ENCODE results near the gene ARHGAP24. TPM values are rescaled to one million over a fixed set of nuclear protein-coding genes. Genes with fewer than 3 reads are reported as not detected.

ARHGAP24 gene
- total and polyA plus RNA-seq, 2 experiments from 2014 or later: 0.21 to 0.36 TPM

DNA sequence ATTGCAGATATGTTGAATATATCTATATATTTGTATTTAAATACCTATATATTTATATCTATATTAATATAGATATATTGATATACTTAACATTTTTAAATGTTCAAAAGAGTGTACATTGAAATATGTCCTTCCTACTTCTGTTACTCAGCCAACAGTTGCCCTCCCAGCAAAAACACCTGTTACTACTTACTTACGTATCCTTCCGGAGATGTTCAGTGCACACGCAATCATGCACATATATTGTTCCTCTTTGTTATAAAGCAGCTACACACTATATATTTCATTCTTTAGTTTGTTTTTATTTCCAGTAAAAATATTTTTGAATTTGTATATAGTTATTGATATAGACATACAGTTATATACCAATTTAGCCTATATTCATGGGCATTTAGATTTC lies 142.3 kb downstream of the ARHGAP24 start (continued):
- TF ChIP-seq, protein P1, sequence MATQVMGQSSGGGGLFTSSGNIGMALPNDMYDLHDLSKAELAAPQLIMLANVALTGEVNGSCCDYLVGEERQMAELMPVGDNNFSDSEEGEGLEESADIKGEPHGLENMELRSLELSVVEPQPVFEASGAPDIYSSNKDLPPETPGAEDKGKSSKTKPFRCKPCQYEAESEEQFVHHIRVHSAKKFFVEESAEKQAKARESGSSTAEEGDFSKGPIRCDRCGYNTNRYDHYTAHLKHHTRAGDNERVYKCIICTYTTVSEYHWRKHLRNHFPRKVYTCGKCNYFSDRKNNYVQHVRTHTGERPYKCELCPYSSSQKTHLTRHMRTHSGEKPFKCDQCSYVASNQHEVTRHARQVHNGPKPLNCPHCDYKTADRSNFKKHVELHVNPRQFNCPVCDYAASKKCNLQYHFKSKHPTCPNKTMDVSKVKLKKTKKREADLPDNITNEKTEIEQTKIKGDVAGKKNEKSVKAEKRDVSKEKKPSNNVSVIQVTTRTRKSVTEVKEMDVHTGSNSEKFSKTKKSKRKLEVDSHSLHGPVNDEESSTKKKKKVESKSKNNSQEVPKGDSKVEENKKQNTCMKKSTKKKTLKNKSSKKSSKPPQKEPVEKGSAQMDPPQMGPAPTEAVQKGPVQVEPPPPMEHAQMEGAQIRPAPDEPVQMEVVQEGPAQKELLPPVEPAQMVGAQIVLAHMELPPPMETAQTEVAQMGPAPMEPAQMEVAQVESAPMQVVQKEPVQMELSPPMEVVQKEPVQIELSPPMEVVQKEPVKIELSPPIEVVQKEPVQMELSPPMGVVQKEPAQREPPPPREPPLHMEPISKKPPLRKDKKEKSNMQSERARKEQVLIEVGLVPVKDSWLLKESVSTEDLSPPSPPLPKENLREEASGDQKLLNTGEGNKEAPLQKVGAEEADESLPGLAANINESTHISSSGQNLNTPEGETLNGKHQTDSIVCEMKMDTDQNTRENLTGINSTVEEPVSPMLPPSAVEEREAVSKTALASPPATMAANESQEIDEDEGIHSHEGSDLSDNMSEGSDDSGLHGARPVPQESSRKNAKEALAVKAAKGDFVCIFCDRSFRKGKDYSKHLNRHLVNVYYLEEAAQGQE (IDR thresholded peaks at IDR 0.05; ENCODE audit: unreplicated experiment): no peak
- TF ChIP-seq NANOG (IDR thresholded peaks at IDR 0.05; ENCODE audit: borderline replicate concordance): no peak
- TF ChIP-seq EZH2 (IDR thresholded peaks at IDR 0.05; ENCODE audit: low read depth, unreplicated experiment): no peak
- TF ChIP-seq, protein P2, sequence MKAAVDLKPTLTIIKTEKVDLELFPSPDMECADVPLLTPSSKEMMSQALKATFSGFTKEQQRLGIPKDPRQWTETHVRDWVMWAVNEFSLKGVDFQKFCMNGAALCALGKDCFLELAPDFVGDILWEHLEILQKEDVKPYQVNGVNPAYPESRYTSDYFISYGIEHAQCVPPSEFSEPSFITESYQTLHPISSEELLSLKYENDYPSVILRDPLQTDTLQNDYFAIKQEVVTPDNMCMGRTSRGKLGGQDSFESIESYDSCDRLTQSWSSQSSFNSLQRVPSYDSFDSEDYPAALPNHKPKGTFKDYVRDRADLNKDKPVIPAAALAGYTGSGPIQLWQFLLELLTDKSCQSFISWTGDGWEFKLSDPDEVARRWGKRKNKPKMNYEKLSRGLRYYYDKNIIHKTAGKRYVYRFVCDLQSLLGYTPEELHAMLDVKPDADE (IDR thresholded peaks at IDR 0.05): no peak
- TF ChIP-seq ZNF114 (CRISPR knock-in tag; IDR thresholded peaks at IDR 0.05): no peak
- TF ChIP-seq, protein P3, sequence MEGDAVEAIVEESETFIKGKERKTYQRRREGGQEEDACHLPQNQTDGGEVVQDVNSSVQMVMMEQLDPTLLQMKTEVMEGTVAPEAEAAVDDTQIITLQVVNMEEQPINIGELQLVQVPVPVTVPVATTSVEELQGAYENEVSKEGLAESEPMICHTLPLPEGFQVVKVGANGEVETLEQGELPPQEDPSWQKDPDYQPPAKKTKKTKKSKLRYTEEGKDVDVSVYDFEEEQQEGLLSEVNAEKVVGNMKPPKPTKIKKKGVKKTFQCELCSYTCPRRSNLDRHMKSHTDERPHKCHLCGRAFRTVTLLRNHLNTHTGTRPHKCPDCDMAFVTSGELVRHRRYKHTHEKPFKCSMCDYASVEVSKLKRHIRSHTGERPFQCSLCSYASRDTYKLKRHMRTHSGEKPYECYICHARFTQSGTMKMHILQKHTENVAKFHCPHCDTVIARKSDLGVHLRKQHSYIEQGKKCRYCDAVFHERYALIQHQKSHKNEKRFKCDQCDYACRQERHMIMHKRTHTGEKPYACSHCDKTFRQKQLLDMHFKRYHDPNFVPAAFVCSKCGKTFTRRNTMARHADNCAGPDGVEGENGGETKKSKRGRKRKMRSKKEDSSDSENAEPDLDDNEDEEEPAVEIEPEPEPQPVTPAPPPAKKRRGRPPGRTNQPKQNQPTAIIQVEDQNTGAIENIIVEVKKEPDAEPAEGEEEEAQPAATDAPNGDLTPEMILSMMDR (conservative IDR thresholded peaks at IDR 0.05; ENCODE audit: low read depth in 2 of 2): no peak
- no peak for TF ChIP-seq ZNF331 (CRISPR knock-in tag; IDR thresholded peaks at IDR 0.05; ENCODE audit: low read depth)
- TF ChIP-seq STAT1 (IDR thresholded peaks at IDR 0.05; ENCODE audit: unreplicated experiment): no peak

DNA sequence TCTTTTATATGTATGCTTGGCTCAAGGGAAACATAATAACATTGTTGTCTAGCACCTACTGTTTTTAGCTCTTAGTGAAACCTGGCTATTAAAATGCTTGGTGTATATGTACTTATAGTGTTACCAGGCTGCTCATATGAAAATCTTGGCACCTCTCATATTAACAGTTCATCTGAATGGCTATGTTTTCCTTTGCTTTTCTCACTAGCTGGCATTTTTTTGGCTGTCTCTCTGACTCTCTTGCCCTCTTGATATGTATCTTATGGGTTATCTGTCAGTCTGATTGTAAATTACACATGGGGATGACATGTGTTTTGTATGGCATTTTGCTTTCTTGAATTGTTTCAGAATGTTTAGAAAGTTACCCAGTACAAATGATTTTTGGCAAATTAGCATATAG lies 158.0 kb downstream of the ARHGAP24 start:
- no peaks in the 10 kb centered on the region for H3K27me3 ChIP-seq (ENCODE audit: insufficient read depth)
- DNase-seq (ENCODE audit: low spot score) (no peak), ATAC-seq (no peak)
- H3K4me2 ChIP-seq: no peak overlapping the region
- Mint-ChIP-seq H3K36me3 (ENCODE audit: low read depth) (peaks cover 10% of the 10 kb centered on the region), H3K4me3 (no peak overlapping the region), H3K4me1 (peaks cover 6% of the 10 kb centered on the region; the same call in 2 of the 3 replicates), H3K9me3 (peaks cover 17% of the 10 kb centered on the region), H3K27ac (no peak overlapping the region), H3K27me3 (ENCODE audit: insufficient read depth, low read depth, poor library complexity) (no peaks in the 10 kb centered on the region)
- H3K27ac ChIP-seq (ENCODE audit: low read depth): no peak overlapping the region
- no peaks in the 10 kb centered on the region for H3K36me3 ChIP-seq (ENCODE audit: insufficient read depth)
- H2AFZ ChIP-seq: no peak overlapping the region
- no peaks in the 10 kb centered on the region for H3F3A ChIP-seq (replicated peaks; ENCODE audit: low read depth)
- no peaks in the 10 kb centered on the region for H4K20me1 ChIP-seq (replicated peaks; ENCODE audit: insufficient read depth)
- H3K9me2 ChIP-seq (ENCODE audit: insufficient read depth): no peaks in the 10 kb centered on the region; the same call in 1 of the 2 replicates
- no peaks in the 10 kb centered on the region for H3K79me2 ChIP-seq (replicated peaks; ENCODE audit: insufficient read depth)
- H3K4me3 ChIP-seq: no peak overlapping the region
- no peaks in the 10 kb centered on the region for H3K4me1 ChIP-seq (ENCODE audit: insufficient read depth)
- no peak for TF ChIP-seq NANOG (IDR thresholded peaks at IDR 0.05; ENCODE audit: borderline replicate concordance)
- no peak for TF ChIP-seq CREB1 (CRISPR knock-in tag; IDR thresholded peaks at IDR 0.05; ENCODE audit: low read depth)
- TF ChIP-seq, protein P4, sequence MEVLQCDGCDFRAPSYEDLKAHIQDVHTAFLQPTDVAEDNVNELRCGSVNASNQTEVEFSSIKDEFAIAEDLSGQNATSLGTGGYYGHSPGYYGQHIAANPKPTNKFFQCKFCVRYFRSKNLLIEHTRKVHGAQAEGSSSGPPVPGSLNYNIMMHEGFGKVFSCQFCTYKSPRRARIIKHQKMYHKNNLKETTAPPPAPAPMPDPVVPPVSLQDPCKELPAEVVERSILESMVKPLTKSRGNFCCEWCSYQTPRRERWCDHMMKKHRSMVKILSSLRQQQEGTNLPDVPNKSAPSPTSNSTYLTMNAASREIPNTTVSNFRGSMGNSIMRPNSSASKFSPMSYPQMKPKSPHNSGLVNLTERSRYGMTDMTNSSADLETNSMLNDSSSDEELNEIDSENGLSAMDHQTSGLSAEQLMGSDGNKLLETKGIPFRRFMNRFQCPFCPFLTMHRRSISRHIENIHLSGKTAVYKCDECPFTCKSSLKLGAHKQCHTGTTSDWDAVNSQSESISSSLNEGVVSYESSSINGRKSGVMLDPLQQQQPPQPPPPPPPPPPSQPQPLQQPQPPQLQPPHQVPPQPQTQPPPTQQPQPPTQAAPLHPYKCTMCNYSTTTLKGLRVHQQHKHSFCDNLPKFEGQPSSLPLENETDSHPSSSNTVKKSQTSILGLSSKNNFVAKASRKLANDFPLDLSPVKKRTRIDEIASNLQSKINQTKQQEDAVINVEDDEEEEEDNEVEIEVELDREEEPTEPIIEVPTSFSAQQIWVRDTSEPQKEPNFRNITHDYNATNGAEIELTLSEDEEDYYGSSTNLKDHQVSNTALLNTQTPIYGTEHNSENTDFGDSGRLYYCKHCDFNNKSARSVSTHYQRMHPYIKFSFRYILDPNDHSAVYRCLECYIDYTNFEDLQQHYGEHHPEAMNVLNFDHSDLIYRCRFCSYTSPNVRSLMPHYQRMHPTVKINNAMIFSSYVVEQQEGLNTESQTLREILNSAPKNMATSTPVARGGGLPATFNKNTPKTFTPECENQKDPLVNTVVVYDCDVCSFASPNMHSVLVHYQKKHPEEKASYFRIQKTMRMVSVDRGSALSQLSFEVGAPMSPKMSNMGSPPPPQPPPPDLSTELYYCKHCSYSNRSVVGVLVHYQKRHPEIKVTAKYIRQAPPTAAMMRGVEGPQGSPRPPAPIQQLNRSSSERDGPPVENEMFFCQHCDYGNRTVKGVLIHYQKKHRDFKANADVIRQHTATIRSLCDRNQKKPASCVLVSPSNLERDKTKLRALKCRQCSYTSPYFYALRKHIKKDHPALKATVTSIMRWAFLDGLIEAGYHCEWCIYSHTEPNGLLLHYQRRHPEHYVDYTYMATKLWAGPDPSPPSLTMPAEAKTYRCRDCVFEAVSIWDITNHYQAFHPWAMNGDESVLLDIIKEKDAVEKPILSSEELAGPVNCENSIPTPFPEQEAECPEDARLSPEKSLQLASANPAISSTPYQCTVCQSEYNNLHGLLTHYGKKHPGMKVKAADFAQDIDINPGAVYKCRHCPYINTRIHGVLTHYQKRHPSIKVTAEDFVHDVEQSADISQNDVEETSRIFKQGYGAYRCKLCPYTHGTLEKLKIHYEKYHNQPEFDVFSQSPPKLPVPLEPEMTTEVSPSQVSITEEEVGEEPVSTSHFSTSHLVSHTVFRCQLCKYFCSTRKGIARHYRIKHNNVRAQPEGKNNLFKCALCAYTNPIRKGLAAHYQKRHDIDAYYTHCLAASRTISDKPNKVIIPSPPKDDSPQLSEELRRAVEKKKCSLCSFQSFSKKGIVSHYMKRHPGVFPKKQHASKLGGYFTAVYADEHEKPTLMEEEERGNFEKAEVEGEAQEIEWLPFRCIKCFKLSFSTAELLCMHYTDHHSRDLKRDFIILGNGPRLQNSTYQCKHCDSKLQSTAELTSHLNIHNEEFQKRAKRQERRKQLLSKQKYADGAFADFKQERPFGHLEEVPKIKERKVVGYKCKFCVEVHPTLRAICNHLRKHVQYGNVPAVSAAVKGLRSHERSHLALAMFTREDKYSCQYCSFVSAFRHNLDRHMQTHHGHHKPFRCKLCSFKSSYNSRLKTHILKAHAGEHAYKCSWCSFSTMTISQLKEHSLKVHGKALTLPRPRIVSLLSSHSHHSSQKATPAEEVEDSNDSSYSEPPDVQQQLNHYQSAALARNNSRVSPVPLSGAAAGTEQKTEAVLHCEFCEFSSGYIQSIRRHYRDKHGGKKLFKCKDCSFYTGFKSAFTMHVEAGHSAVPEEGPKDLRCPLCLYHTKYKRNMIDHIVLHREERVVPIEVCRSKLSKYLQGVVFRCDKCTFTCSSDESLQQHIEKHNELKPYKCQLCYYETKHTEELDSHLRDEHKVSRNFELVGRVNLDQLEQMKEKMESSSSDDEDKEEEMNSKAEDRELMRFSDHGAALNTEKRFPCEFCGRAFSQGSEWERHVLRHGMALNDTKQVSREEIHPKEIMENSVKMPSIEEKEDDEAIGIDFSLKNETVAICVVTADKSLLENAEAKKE (CRISPR knock-in tag; IDR thresholded peaks at IDR 0.05): no peak
- no peak for TF ChIP-seq EZH2phosphoT487 (IDR thresholded peaks at IDR 0.05; ENCODE audit: unreplicated experiment)
- TF ChIP-seq ZNF331 (CRISPR knock-in tag; IDR thresholded peaks at IDR 0.05; ENCODE audit: low read depth): no peak
